Activated CD8-positive, alpha-beta memory T cell treated with anti-CD3 and anti-CD28 coated beads, Interleukin-2, amount 10 ng/mL, durations not matched to agents 7 days and 5 days (primary cell): Measurements from ENCODE around the gene KSR1. TPM values are rescaled to one million over a fixed set of nuclear protein-coding genes. Genes with fewer than 3 reads are reported as not detected.
"Not testable (repeated sequence)": the region's sequence is repeated elsewhere in the genome, so short reads cannot be mapped to it uniquely, and the experiment has no call there.

ENCODE experiments used
- ATAC-seq: fragments of 150-1000 bp; cut with Tn5 transposase; one replicate; pipeline ENCODE4 v1.10.0; 2021; ENCODE audit warnings: moderate library complexity
- CTCF ChIA-PET: fragments of 350-600 bp; sonication (Branson Sonifier 250); formaldehyde crosslinking; loops from one replicate; lab custom pipeline; 2021; ENCODE audit warnings: antibody characterized with exemption; lab: Charles Lee
- DNase-seq: peaks from one replicate; pipeline ENCODE4 v3.0.0-alpha.2; 2020
- H3K27ac Mint-ChIP-seq: one replicate; pipeline ENCODE4 v1.8.0; 2021; ENCODE audit warnings: mild to moderate bottlenecking, mixed read lengths
- H3K27me3 Mint-ChIP-seq: one replicate; pipeline ENCODE4 v1.8.0; 2021; ENCODE audit warnings: mixed read lengths
- H3K36me3 Mint-ChIP-seq: one replicate; pipeline ENCODE4 v1.8.0; 2021; ENCODE audit warnings: mild to moderate bottlenecking, mixed read lengths
- H3K4me1 Mint-ChIP-seq: one replicate; pipeline ENCODE4 v1.8.0; 2021; ENCODE audit warnings: mixed read lengths
- H3K4me3 Mint-ChIP-seq: one replicate; pipeline ENCODE4 v1.8.0; 2021; ENCODE audit warnings: mild to moderate bottlenecking, moderate library complexity, mixed read lengths
- H3K9me3 Mint-ChIP-seq: one replicate; pipeline ENCODE4 v1.8.0; 2022; ENCODE audit warnings: low read depth, mixed read lengths
- total RNA-seq, 2 experiments: library from RNA; stranded (reverse); gene quantifications; one replicate each; pipeline ENCODE4 v1.2.3, GENCODE V29; 2021

Gene KSR1
- total RNA-seq, 2 experiments from 2014 or later, result 56.6 to 70.4 TPM

- H3K9me3 Mint-ChIP-seq, result no peaks in the 10 kb centered on the region
- peaks cover 2% of the 10 kb centered on the region for H3K4me1 Mint-ChIP-seq
- CTCF ChIA-PET, result no interaction called here
- DNase-seq (no peak), ATAC-seq (no peak)
- no peak overlapping the region for H3K27ac Mint-ChIP-seq
- H3K36me3 Mint-ChIP-seq, result no peaks in the 10 kb centered on the region
- H3K27me3 Mint-ChIP-seq, result no peaks in the 10 kb centered on the region
- no peak overlapping the region for H3K4me3 Mint-ChIP-seq
Measured at GRCh38 chr17:27659683-27660082, 203.4 kb downstream of the KSR1 start.

GRCh38 chr17:27660436-27660835, 204.2 kb downstream of the KSR1 start:
- CTCF ChIA-PET, result no interaction called here
- DNase-seq (no peak), ATAC-seq (no peak)
- Mint-ChIP-seq H3K4me3 (no peak overlapping the region), H3K4me1 (no peaks in the 10 kb centered on the region), H3K27me3 (no peaks in the 10 kb centered on the region), H3K9me3 (no peaks in the 10 kb centered on the region), H3K36me3 (no peaks in the 10 kb centered on the region), H3K27ac (no peak overlapping the region)

- CTCF ChIA-PET, result interaction anchor here (1.2 to 2.2 kb wide), 3 partner anchors 9 to 65 kb away, joined by 3 to 10 read pairs (median 3); no protein-coding TSS in a partner anchor
- DNase-seq (no peak), ATAC-seq (no peak)
- Mint-ChIP-seq H3K27ac (no peak overlapping the region), H3K27me3 (no peaks in the 10 kb centered on the region), H3K4me1 (no peaks in the 10 kb centered on the region), H3K9me3 (no peaks in the 10 kb centered on the region), H3K4me3 (no peak overlapping the region), H3K36me3 (no peaks in the 10 kb centered on the region)
Measured at GRCh38 chr17:27663936-27664605, 207.8 kb downstream of the KSR1 start.

GRCh38 chr17:27664606-27664965, 208.3 kb downstream of the KSR1 start:
- Mint-ChIP-seq H3K9me3 (no peaks in the 10 kb centered on the region), H3K27ac (no peak overlapping the region), H3K4me1 (no peaks in the 10 kb centered on the region), H3K4me3 (no peak overlapping the region), H3K27me3 (no peaks in the 10 kb centered on the region), H3K36me3 (no peaks in the 10 kb centered on the region)
- no peak for ATAC-seq
- DNase-seq, result no peak
- CTCF ChIA-PET, result interaction anchor here (1.2 to 2.2 kb wide), 2 partner anchors 10 to 65 kb away, joined by 3 to 10 read pairs; no protein-coding TSS in a partner anchor

GRCh38 chr17:27665549-27665948, 209.3 kb downstream of the KSR1 start:
- H3K9me3 Mint-ChIP-seq, result no peaks in the 10 kb centered on the region
- CTCF ChIA-PET, result interaction anchor here (1.4 kb wide), 1 partner anchor 11 kb away, joined by 7 read pairs; no protein-coding TSS in a partner anchor
- no peak overlapping the region for H3K4me3 Mint-ChIP-seq
- H3K27ac Mint-ChIP-seq, result no peak overlapping the region
- no peaks in the 10 kb centered on the region for H3K27me3 Mint-ChIP-seq
- ATAC-seq, result no peak
- no peak for DNase-seq
- no peaks in the 10 kb centered on the region for H3K4me1 Mint-ChIP-seq
- no peaks in the 10 kb centered on the region for H3K36me3 Mint-ChIP-seq

GRCh38 chr17:27666270-27666669, 210.0 kb downstream of the KSR1 start:
- H3K27me3 Mint-ChIP-seq, H3K4me1 Mint-ChIP-seq, H3K27ac Mint-ChIP-seq, H3K36me3 Mint-ChIP-seq, DNase-seq, H3K4me3 Mint-ChIP-seq, H3K9me3 Mint-ChIP-seq, ATAC-seq: not testable (repeated sequence)
- CTCF ChIA-PET, result interaction anchor here (1.4 kb wide), 1 partner anchor 11 kb away, joined by 7 read pairs; no protein-coding TSS in a partner anchor

- H3K9me3 Mint-ChIP-seq, result no peaks in the 10 kb centered on the region
- H3K27me3 Mint-ChIP-seq, result no peaks in the 10 kb centered on the region
- H3K27ac Mint-ChIP-seq, result no peak overlapping the region
- no peak overlapping the region for H3K4me3 Mint-ChIP-seq
- DNase-seq (no peak), ATAC-seq (no peak)
- no peaks in the 10 kb centered on the region for H3K36me3 Mint-ChIP-seq
- H3K4me1 Mint-ChIP-seq, result no peaks in the 10 kb centered on the region
- CTCF ChIA-PET, result interaction anchor here (1.4 kb wide), 1 partner anchor 12 kb away, joined by 7 read pairs; no protein-coding TSS in a partner anchor
Measured at GRCh38 chr17:27666831-27667560, 210.7 kb downstream of the KSR1 start.

- CTCF ChIA-PET, result no interaction called here
- Mint-ChIP-seq H3K27ac (no peak overlapping the region), H3K4me3 (no peak overlapping the region), H3K9me3 (no peaks in the 10 kb centered on the region), H3K4me1 (no peaks in the 10 kb centered on the region), H3K36me3 (no peaks in the 10 kb centered on the region), H3K27me3 (no peaks in the 10 kb centered on the region)
- ATAC-seq (no peak), DNase-seq (no peak)
Measured at GRCh38 chr17:27667656-27668487, 211.6 kb downstream of the KSR1 start.

- CTCF ChIA-PET, result no interaction called here
- no peak overlapping the region for H3K27ac Mint-ChIP-seq
- H3K4me3 Mint-ChIP-seq, result no peak overlapping the region
- no peaks in the 10 kb centered on the region for H3K9me3 Mint-ChIP-seq
- no peaks in the 10 kb centered on the region for H3K27me3 Mint-ChIP-seq
- ATAC-seq (no peak), DNase-seq (no peak)
- H3K4me1 Mint-ChIP-seq, result no peaks in the 10 kb centered on the region
- no peaks in the 10 kb centered on the region for H3K36me3 Mint-ChIP-seq
Measured at GRCh38 chr17:27668488-27668823, 212.2 kb downstream of the KSR1 start.

GRCh38 chr17:27669136-27669535, 212.9 kb downstream of the KSR1 start:
- CTCF ChIA-PET, result no interaction called here
- Mint-ChIP-seq H3K27ac (no peak overlapping the region), H3K9me3 (no peaks in the 10 kb centered on the region), H3K4me3 (no peak overlapping the region), H3K27me3 (no peaks in the 10 kb centered on the region), H3K4me1 (no peaks in the 10 kb centered on the region), H3K36me3 (no peaks in the 10 kb centered on the region)
- DNase-seq (no peak), ATAC-seq (no peak)

- CTCF ChIA-PET, result no interaction called here
Measured at GRCh38 chr17:27669850-27670249, 213.6 kb downstream of the KSR1 start.

GRCh38 chr17:27670791-27671590, 214.7 kb downstream of the KSR1 start:
- no peak for DNase-seq
- no peaks in the 10 kb centered on the region for H3K27me3 Mint-ChIP-seq
- no peak for ATAC-seq
- H3K27ac Mint-ChIP-seq, result no peak overlapping the region
- H3K4me1 Mint-ChIP-seq, result no peaks in the 10 kb centered on the region
- no peaks in the 10 kb centered on the region for H3K9me3 Mint-ChIP-seq
- CTCF ChIA-PET, result no interaction called here
- no peak overlapping the region for H3K4me3 Mint-ChIP-seq
- no peaks in the 10 kb centered on the region for H3K36me3 Mint-ChIP-seq

More at GRCh38 chr17:27669850-27670249, 213.6 kb downstream of the KSR1 start:
- ATAC-seq (no peak), DNase-seq (no peak)
- Mint-ChIP-seq H3K27me3 (no peaks in the 10 kb centered on the region), H3K36me3 (no peaks in the 10 kb centered on the region), H3K4me3 (no peak overlapping the region), H3K4me1 (no peaks in the 10 kb centered on the region), H3K27ac (no peak overlapping the region), H3K9me3 (no peaks in the 10 kb centered on the region)

- H3K36me3 Mint-ChIP-seq, result no peaks in the 10 kb centered on the region
- no peak for DNase-seq
- H3K27ac Mint-ChIP-seq, result no peak overlapping the region
- no peaks in the 10 kb centered on the region for H3K4me1 Mint-ChIP-seq
- H3K4me3 Mint-ChIP-seq, result no peak overlapping the region
- H3K9me3 Mint-ChIP-seq, result no peaks in the 10 kb centered on the region
- ATAC-seq, result no peak
- no peaks in the 10 kb centered on the region for H3K27me3 Mint-ChIP-seq
- CTCF ChIA-PET, result no interaction called here
Measured at GRCh38 chr17:27671591-27671910, 215.3 kb downstream of the KSR1 start.
